NT2/D1 (cell line): ENCODE data around the gene SIAH3.

Experiments
- DNase-seq: peaks from one replicate; pipeline ENCODE4 v3.0.0-alpha.2; 2011; ENCODE audit warnings: low read depth, low spot score
- H3K27me3 ChIP-seq: 2 replicates; pipeline ENCODE4 v1.6.0; 2011; ENCODE audit warnings: mild to moderate bottlenecking; ENCODE audit not compliant: insufficient read length, insufficient read depth
- H3K36me3 ChIP-seq: 2 replicates; pipeline ENCODE4 v1.6.1; 2011; ENCODE audit warnings: mild to moderate bottlenecking, low read length, mixed read lengths; ENCODE audit not compliant: insufficient read depth, insufficient read length
- H3K4me1 ChIP-seq: 2 replicates; pipeline ENCODE4 v1.5.1; 2011; ENCODE audit not compliant: insufficient read depth, insufficient read length
- H3K4me3 ChIP-seq: 2 replicates; pipeline ENCODE4 v1.5.1; 2011; ENCODE audit warnings: low read depth; ENCODE audit not compliant: insufficient read length
- H3K9ac ChIP-seq: 2 replicates; pipeline ENCODE4 v1.6.0; 2011; ENCODE audit warnings: low read depth; ENCODE audit not compliant: insufficient read length
- H3K9me3 ChIP-seq: 2 replicates; pipeline ENCODE4 v1.5.1; 2011; ENCODE audit warnings: mild to moderate bottlenecking, low read length; ENCODE audit not compliant: insufficient read depth
- SUZ12 ChIP-seq: IDR thresholded peaks from 2 replicates; pipeline ENCODE4 v1.6.1; 2011; ENCODE audit not compliant: insufficient read length, insufficient read depth; ENCODE audit errors: extremely low read depth
- YY1 ChIP-seq: IDR thresholded peaks from 2 replicates; pipeline ENCODE4 v1.6.1; 2011; ENCODE audit not compliant: insufficient read length, insufficient read depth
- ZNF274 ChIP-seq: IDR thresholded peaks from 2 replicates; pipeline ENCODE4 v1.6.1; 2011; ENCODE audit warnings: mild to moderate bottlenecking, low read depth, low read length

Gene SIAH3

GRCh38 chr13:45885194-45885593 lies 33.6 kb upstream of the SIAH3 start:
- Histone ChIP-seq H3K27me3 (no peaks in the 10 kb centered on the region), H3K9ac (no peak overlapping the region), H3K9me3 (no peaks in the 10 kb centered on the region; the same call in 1 of the 2 replicates), H3K36me3 (no peaks in the 10 kb centered on the region), H3K4me3 (no peak overlapping the region), H3K4me1 (no peaks in the 10 kb centered on the region)
- TF ChIP-seq YY1: no peak
- no peak for TF ChIP-seq SUZ12
- TF ChIP-seq ZNF274: no peak
- no peak for DNase-seq

DNA sequence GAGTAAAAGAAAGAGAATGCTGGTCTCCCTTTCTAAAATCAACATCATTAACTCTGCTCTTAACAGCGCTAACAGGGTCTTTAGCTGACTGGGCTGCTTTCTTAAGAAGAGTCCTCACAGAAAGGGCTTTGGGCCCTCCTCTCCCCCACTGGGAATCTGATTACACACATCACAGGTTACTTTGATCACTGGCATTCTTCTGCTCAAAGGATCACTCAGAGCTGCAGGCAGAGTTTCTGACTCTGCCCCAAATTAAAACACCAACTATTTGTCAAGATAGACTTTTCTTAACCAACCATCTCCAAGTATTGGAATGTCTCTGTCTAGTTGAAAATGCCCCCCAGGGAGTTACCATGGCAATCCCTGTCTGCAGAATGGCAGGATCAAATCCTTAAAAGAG lies 31.1 kb upstream of the SIAH3 start:
- no peak for TF ChIP-seq SUZ12
- TF ChIP-seq ZNF274: no peak
- TF ChIP-seq YY1: no peak
- H3K4me3 ChIP-seq: no peak overlapping the region
- H3K9me3 ChIP-seq: no peaks in the 10 kb centered on the region; the same call in 1 of the 2 replicates
- H3K4me1 ChIP-seq: no peaks in the 10 kb centered on the region
- H3K27me3 ChIP-seq: peaks cover 4% of the 10 kb centered on the region
- peak; percentile 72 for DNase-seq
- H3K36me3 ChIP-seq: no peaks in the 10 kb centered on the region
- no peak overlapping the region for H3K9ac ChIP-seq

DNA sequence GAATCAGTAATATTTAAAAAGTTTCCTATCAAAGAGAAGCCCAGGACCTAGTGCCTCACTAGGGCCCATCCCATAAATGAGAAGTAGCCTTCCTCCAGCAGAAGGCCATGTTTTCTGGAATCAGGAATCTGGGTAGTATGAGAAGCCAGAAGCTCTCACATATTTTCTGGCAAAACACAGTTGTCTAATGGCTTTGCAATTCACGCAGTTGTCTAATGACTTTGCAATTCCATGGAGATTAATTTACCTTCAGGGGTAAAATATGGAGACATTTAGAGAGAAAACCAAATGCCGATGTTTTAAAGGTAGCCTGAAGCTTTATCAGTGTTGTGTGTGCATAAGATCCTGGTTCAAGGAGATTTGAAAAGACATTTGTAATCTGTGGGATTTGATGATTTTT lies 29.8 kb upstream of the SIAH3 start:
- H3K36me3 ChIP-seq: no peaks in the 10 kb centered on the region
- H3K9ac ChIP-seq: no peak overlapping the region
- H3K9me3 ChIP-seq: no peaks in the 10 kb centered on the region; the same call in 1 of the 2 replicates
- TF ChIP-seq SUZ12 (no peak), YY1 (no peak), ZNF274 (no peak)
- H3K4me1 ChIP-seq: no peaks in the 10 kb centered on the region
- DNase-seq: no peak
- peaks cover 4% of the 10 kb centered on the region for H3K27me3 ChIP-seq
- no peak overlapping the region for H3K4me3 ChIP-seq

- no peaks in the 10 kb centered on the region for H3K36me3 ChIP-seq
- H3K4me3 ChIP-seq: no peak overlapping the region
- no peak overlapping the region for H3K9ac ChIP-seq
- no peaks in the 10 kb centered on the region for H3K4me1 ChIP-seq
- TF ChIP-seq ZNF274 (no peak), YY1 (no peak), SUZ12 (no peak)
- H3K27me3 ChIP-seq: peaks cover 4% of the 10 kb centered on the region
- no peaks in the 10 kb centered on the region; the same call in 1 of the 2 replicates for H3K9me3 ChIP-seq
- no peak for DNase-seq
These were observed 28.7 kb upstream of the SIAH3 start for GRCh38 chr13:45880242-45880641.

GRCh38 chr13:45879666-45880065 lies 28.1 kb upstream of the SIAH3 start:
- Histone ChIP-seq H3K4me1 (no peaks in the 10 kb centered on the region), H3K27me3 (peaks cover 4% of the 10 kb centered on the region), H3K4me3 (no peak overlapping the region), H3K36me3 (no peaks in the 10 kb centered on the region), H3K9me3 (no peaks in the 10 kb centered on the region; the same call in 1 of the 2 replicates), H3K9ac (no peak overlapping the region)
- TF ChIP-seq ZNF274 (no peak), YY1 (no peak), SUZ12 (no peak)
- DNase-seq: no peak

DNA sequence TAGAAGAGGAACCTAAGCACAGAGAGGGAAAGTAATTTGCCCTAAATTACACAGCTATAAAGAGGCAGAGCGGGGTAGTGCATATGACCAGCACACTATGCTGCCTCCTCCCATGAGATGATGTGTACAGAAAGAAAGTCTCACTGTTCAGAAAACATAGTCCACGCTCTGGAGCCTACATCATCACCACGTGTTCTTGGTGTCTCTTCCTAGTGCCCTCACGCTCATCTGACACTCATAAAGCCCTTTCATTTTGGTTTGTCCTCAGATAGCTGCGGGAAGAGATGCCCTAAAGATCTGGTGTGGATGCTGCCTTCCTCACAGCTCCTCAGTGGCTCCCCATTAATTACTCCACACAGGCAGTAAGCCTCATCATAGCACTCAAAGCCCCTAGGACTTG lies 27.4 kb upstream of the SIAH3 start:
- TF ChIP-seq YY1 (no peak), SUZ12 (no peak), ZNF274 (no peak)
- Histone ChIP-seq H3K27me3 (peaks cover 4% of the 10 kb centered on the region), H3K4me1 (no peaks in the 10 kb centered on the region), H3K9me3 (no peaks in the 10 kb centered on the region; the same call in 1 of the 2 replicates), H3K4me3 (no peak overlapping the region), H3K36me3 (no peaks in the 10 kb centered on the region), H3K9ac (no peak overlapping the region)
- DNase-seq: no peak

- Histone ChIP-seq H3K9me3 (no peaks in the 10 kb centered on the region; the same call in 1 of the 2 replicates), H3K36me3 (no peaks in the 10 kb centered on the region), H3K4me1 (no peaks in the 10 kb centered on the region), H3K27me3 (peaks cover 4% of the 10 kb centered on the region), H3K4me3 (no peak overlapping the region), H3K9ac (no peak overlapping the region)
- TF ChIP-seq SUZ12 (no peak), ZNF274 (no peak), YY1 (no peak)
- DNase-seq: no peak
These were observed 25.2 kb upstream of the SIAH3 start for GRCh38 chr13:45876781-45877180.

- Histone ChIP-seq H3K9ac (no peak overlapping the region), H3K27me3 (peaks cover 4% of the 10 kb centered on the region), H3K36me3 (no peaks in the 10 kb centered on the region), H3K4me1 (no peaks in the 10 kb centered on the region), H3K9me3 (no peaks in the 10 kb centered on the region; the same call in 1 of the 2 replicates), H3K4me3 (no peak overlapping the region)
- no peak for DNase-seq
- no peak for TF ChIP-seq SUZ12
- TF ChIP-seq YY1: no peak
- TF ChIP-seq ZNF274: no peak
These were observed 24.4 kb upstream of the SIAH3 start for GRCh38 chr13:45875951-45876350.
